Activated CD8-positive, alpha-beta memory T cell treated with anti-CD3 and anti-CD28 coated beads, Interleukin-2, amount 10 ng/mL, durations not matched to agents 7 days and 5 days (primary cell): ENCODE data around the gene ZNF81. TPM values are rescaled to one million over a fixed set of nuclear protein-coding genes. Genes with fewer than 3 reads are reported as not detected.
"Not testable (repeated sequence)": the region's sequence is repeated elsewhere in the genome, so short reads cannot be mapped to it uniquely, and the experiment has no call there.

Experiments
- ATAC-seq: fragments of 150-1000 bp; cut with Tn5 transposase; one replicate; pipeline ENCODE4 v1.10.0; 2021; ENCODE audit warnings: moderate library complexity
- CTCF ChIA-PET: fragments of 350-600 bp; sonication (Branson Sonifier 250); formaldehyde crosslinking; loops from one replicate; lab custom pipeline; 2021; ENCODE audit warnings: antibody characterized with exemption; lab: Charles Lee
- DNase-seq: peaks from one replicate; pipeline ENCODE4 v3.0.0-alpha.2; 2020
- H3K27ac Mint-ChIP-seq: one replicate; pipeline ENCODE4 v1.8.0; 2021; ENCODE audit warnings: mild to moderate bottlenecking, mixed read lengths
- H3K27me3 Mint-ChIP-seq: one replicate; pipeline ENCODE4 v1.8.0; 2021; ENCODE audit warnings: mixed read lengths
- H3K36me3 Mint-ChIP-seq: one replicate; pipeline ENCODE4 v1.8.0; 2021; ENCODE audit warnings: mild to moderate bottlenecking, mixed read lengths
- H3K4me1 Mint-ChIP-seq: one replicate; pipeline ENCODE4 v1.8.0; 2021; ENCODE audit warnings: mixed read lengths
- H3K4me3 Mint-ChIP-seq: one replicate; pipeline ENCODE4 v1.8.0; 2021; ENCODE audit warnings: mild to moderate bottlenecking, moderate library complexity, mixed read lengths
- H3K9me3 Mint-ChIP-seq: one replicate; pipeline ENCODE4 v1.8.0; 2022; ENCODE audit warnings: low read depth, mixed read lengths
- total RNA-seq, 2 experiments: library from RNA; stranded (reverse); gene quantifications; one replicate each; pipeline ENCODE4 v1.2.3, GENCODE V29; 2021

ZNF81 gene
- total RNA-seq, 2 experiments from 2014 or later = 7.5 to 10.0 TPM

GRCh38 chrX:47961830-47962229, 125.1 kb downstream of the ZNF81 start:
- H3K4me3 Mint-ChIP-seq, H3K36me3 Mint-ChIP-seq, DNase-seq, H3K27ac Mint-ChIP-seq, H3K4me1 Mint-ChIP-seq, H3K9me3 Mint-ChIP-seq, CTCF ChIA-PET, H3K27me3 Mint-ChIP-seq, ATAC-seq: not testable (repeated sequence)

GRCh38 chrX:47965526-47965925, 128.8 kb downstream of the ZNF81 start:
- H3K9me3 Mint-ChIP-seq, H3K4me1 Mint-ChIP-seq, CTCF ChIA-PET, H3K27ac Mint-ChIP-seq, DNase-seq, ATAC-seq, H3K36me3 Mint-ChIP-seq, H3K4me3 Mint-ChIP-seq, H3K27me3 Mint-ChIP-seq: not testable (repeated sequence)

Other genes starting within 250 kb of the ZNF81 start
- under 1 TPM; 0.09 to 0.15 TPM for gene SYN1, start 217.0 kb upstream of the ZNF81 start, total RNA-seq
- gene CFP, start 207.0 kb upstream of the ZNF81 start, total RNA-seq = 1 to 10 TPM; 2.7 to 4.0 TPM
- 10 to 100 TPM; 51.4 to 57.4 TPM for gene ELK1, start 186.3 kb upstream of the ZNF81 start, total RNA-seq
- gene UXT, start 177.7 kb upstream of the ZNF81 start, total RNA-seq = 100 to 1,000 TPM; 118 to 151 TPM
- gene ZNF182, start 167.1 kb downstream of the ZNF81 start, total RNA-seq = 1 to 10 TPM; 7.9 to 8.9 TPM
- not detected for gene SPACA5, start 170.1 kb downstream of the ZNF81 start, total RNA-seq
- gene ZNF630, start 234.7 kb downstream of the ZNF81 start, total RNA-seq = 1 to 10 TPM in 1 of 2 experiments, under 1 TPM in 1; 0.89 to 3.2 TPM